Kidney (tissue), 14 donors: ENCODE data around the gene NRGN. TPM values are rescaled to one million over a fixed set of nuclear protein-coding genes. Genes with fewer than 3 reads are reported as not detected.

ENCODE experiments used
- DNase-seq, 5 donors: peaks; one replicate each; pipeline ENCODE4 v3.0.0-alpha.2; 2013 to 2020
- FAIRE-seq: peaks from 2 replicates; lab custom pipeline; 2012; peaks lifted over from hg19 to GRCh38; lab: Jason Lieb, UNC
- H3K27ac ChIP-seq, 2 donors: one replicate each; pipeline ENCODE4 v1.7.0; 2013; ENCODE audit warnings: low read depth in 2 of 2, low read length in 2 of 2, inconsistent platforms in 1 of 2
- H3K27me3 ChIP-seq: one replicate; pipeline ENCODE4 v1.7.1; 2013; ENCODE audit warnings: low read length, inconsistent platforms; ENCODE audit not compliant: control insufficient read depth, insufficient read depth
- H3K36me3 ChIP-seq, 3 donors: one replicate each; pipeline versions ENCODE4 v1.7.0 to v1.7.1; 2013; ENCODE audit warnings: low read length in 3 of 3, control low read depth in 1 of 3, inconsistent platforms in 1 of 3; ENCODE audit not compliant: insufficient read depth in 3 of 3, control insufficient read depth in 2 of 3
- H3K4me1 ChIP-seq, 3 donors: one replicate each; pipeline versions ENCODE4 v1.7.0 to v1.7.1; 2013; ENCODE audit warnings: low read length in 3 of 3, inconsistent platforms in 1 of 3, low read depth in 1 of 3; ENCODE audit not compliant: control insufficient read depth in 2 of 3, insufficient read depth in 2 of 3
- H3K4me3 ChIP-seq, 3 donors: one replicate each; pipeline versions ENCODE4 v1.7.0 to v1.8.1; 2013; ENCODE audit warnings: low read length in 3 of 3, control low read depth in 1 of 3, inconsistent platforms in 1 of 3
- H3K9ac ChIP-seq, 3 donors: one replicate each; pipeline versions ENCODE4 v1.7.0 to v1.7.1; 2013; ENCODE audit warnings: low read length in 3 of 3, control low read depth in 1 of 3, inconsistent platforms in 1 of 3
- H3K9me3 ChIP-seq, 3 donors: one replicate each; pipeline versions ENCODE4 v1.7.0 to v1.7.1; 2013; ENCODE audit warnings: low read length in 3 of 3, control low read depth in 1 of 3, inconsistent platforms in 1 of 3; ENCODE audit not compliant: control insufficient read depth in 2 of 3, insufficient read depth in 1 of 3
- intact Hi-C: fragments of 100-400 bp; cut with DNase I; formaldehyde crosslinking; loops from one replicate; pipeline ENCODE4 v1.11.1; 2022
- polyA plus RNA-seq: library from polyadenylated mRNA; stranded (reverse); fragments of 350-450 nt; fragmentation: Illumina TruSeq; extraction: RNeasy Lipid Tissue Mini Kit (QIAGEN cat#74804); gene quantifications from one replicate; pipeline ENCODE4 v1.2.3, GENCODE V29; 2014; ENCODE audit warnings: low read depth, low replicate concordance; ENCODE audit not compliant: insufficient read depth
- total RNA-seq: library from RNA; stranded (reverse); fragmentation: NEBNext Ultra II Directional; extraction: Animal tissue kit (Norgen Biotek cat#: 25700); gene quantifications from one replicate; pipeline ENCODE4 v1.2.1, GENCODE V29; 2021
- TF ChIP-seq, protein P1 (sequence below): IDR thresholded peaks from 3 replicates; pipeline ENCODE4 v1.5.1; 2012; ENCODE audit warnings: mild to moderate bottlenecking, moderate library complexity, borderline replicate concordance; ENCODE audit not compliant: insufficient read depth; ENCODE audit errors: extremely low read depth
- donor health status: control.
- donor health status: control.
- donor health status: control.
- donor health status: control.
- donor health status: control.
- donor health status: DM: yes; HTN: yes; CAD: no.
- donor health status: Normal renal cell carcinoma (clear cell type).

The NRGN gene
- total and polyA plus RNA-seq, 2 donors from 2014 or later = 17.9 to 55.9 TPM

DNA sequence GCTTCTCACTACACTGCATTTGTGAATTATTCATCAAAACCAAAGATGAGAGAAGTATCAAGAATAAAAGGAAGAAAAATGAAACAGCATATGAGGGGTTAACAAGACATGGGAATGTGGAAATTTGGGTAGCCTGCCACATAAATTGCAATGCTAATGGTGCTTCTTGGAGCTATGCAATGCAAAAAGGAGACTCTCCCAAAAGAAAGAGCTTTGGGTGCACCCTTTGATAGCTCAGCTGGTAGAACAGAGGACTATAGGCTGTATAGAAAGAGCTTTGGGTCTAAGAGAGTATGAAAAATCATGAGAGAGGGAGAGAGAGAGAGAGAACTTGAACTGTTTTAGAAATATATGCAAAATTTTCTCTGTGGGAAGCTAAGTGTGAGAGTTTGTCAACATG is 39.7 kb upstream of the NRGN start:
- DNase-seq (no peak), FAIRE-seq (no peak)
- TF ChIP-seq, protein P1, sequence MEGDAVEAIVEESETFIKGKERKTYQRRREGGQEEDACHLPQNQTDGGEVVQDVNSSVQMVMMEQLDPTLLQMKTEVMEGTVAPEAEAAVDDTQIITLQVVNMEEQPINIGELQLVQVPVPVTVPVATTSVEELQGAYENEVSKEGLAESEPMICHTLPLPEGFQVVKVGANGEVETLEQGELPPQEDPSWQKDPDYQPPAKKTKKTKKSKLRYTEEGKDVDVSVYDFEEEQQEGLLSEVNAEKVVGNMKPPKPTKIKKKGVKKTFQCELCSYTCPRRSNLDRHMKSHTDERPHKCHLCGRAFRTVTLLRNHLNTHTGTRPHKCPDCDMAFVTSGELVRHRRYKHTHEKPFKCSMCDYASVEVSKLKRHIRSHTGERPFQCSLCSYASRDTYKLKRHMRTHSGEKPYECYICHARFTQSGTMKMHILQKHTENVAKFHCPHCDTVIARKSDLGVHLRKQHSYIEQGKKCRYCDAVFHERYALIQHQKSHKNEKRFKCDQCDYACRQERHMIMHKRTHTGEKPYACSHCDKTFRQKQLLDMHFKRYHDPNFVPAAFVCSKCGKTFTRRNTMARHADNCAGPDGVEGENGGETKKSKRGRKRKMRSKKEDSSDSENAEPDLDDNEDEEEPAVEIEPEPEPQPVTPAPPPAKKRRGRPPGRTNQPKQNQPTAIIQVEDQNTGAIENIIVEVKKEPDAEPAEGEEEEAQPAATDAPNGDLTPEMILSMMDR = no peak
- Histone ChIP-seq H3K27ac (no peak overlapping the region), H3K4me3 (no peak overlapping the region), H3K4me1 (no peaks in the 10 kb centered on the region), H3K9ac (no peak overlapping the region), H3K36me3 (no peaks in the 10 kb centered on the region), H3K9me3 (no peaks in the 10 kb centered on the region), H3K27me3 (no peaks in the 10 kb centered on the region)
- intact Hi-C loops = no loop called here

DNA sequence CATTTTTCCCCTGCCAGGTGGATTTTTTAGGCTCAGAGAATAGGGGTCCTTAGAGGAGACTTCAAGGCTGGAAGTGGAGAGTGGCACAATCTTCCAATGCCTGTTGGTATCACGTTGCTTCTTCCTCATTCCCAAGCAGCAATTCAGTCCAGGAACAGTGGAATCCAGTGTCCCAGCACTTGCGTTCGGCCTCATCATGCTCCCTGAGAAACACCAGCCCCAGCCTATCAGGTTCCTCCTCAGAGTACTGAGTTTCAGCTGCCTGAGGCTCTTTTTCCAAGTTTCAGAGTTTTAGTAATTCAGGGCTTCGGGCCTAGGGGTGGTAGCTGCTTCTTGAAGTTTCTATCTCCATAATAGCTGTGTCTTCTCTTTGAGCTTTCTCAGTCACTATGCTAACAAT is 31.9 kb upstream of the NRGN start:
- H3K36me3 ChIP-seq = no peaks in the 10 kb centered on the region
- no peak overlapping the region for H3K4me3 ChIP-seq
- no peaks in the 10 kb centered on the region for H3K9me3 ChIP-seq
- no peaks in the 10 kb centered on the region for H3K4me1 ChIP-seq
- no peak for DNase-seq
- no peak overlapping the region for H3K27ac ChIP-seq
- intact Hi-C loops = no loop called here
- no peaks in the 10 kb centered on the region for H3K27me3 ChIP-seq
- H3K9ac ChIP-seq = no peak overlapping the region
- no peak for FAIRE-seq
- TF ChIP-seq, protein P1 = no peak

DNA sequence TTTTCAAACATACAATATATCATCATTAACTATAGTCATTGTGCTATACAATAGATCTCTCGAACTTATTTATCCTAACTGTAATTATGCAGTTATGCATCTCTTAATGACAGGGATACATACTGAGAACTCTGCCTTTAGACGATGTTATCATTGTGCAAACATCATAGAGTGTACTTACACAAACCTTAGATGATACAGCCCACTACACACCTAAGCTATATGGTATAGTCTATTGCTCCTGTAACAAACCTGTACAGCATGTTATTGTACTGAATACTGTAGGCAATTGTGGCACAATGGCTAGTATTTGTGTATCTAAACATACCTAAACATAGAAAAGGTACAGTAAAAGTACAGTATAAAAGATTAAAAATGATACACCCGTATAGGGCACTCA is 27.4 kb upstream of the NRGN start:
- Histone ChIP-seq H3K27ac (no peak overlapping the region), H3K9me3 (no peaks in the 10 kb centered on the region), H3K4me3 (no peak overlapping the region), H3K27me3 (no peaks in the 10 kb centered on the region), H3K4me1 (no peaks in the 10 kb centered on the region), H3K36me3 (no peaks in the 10 kb centered on the region), H3K9ac (no peak overlapping the region)
- FAIRE-seq = no peak
- DNase-seq = no peak
- intact Hi-C loops = no loop called here
- TF ChIP-seq, protein P1 = no peak

DNA sequence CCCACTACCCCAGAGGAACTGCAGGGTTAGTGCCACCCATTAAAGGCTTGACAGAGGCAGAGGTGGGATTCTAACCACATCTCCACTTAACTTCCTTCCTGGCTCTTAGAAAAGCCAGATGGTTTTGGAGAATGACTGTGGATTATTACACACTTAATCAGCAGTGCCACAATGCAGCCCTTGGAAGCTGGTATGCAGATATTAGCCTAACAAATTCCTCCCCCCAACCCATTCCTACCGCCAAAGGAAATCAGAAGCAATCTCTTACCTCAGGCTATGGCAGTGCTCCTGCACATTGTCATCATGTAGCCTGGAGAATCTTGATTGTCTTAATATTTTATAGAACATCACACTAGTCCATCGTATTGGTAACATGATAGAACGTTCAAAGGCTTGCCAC is 23.2 kb upstream of the NRGN start:
- Histone ChIP-seq H3K4me1 (peaks cover 0 to 7% (median 5%) of the 10 kb centered on the region in 3 donors), H3K4me3 (no peak overlapping the region), H3K27ac (no peak overlapping the region), H3K36me3 (no peaks in the 10 kb centered on the region), H3K9me3 (no peaks in the 10 kb centered on the region), H3K9ac (no peak overlapping the region), H3K27me3 (peaks cover 15% of the 10 kb centered on the region)
- TF ChIP-seq, protein P1 = no peak
- DNase-seq (no peak), FAIRE-seq (no peak)
- intact Hi-C loops = no loop called here
